Measurements from ENCODE around the gene UBTF. TPM values are rescaled to one million over a fixed set of nuclear protein-coding genes. Genes with fewer than 3 reads are reported as not detected.

The UBTF gene
- polyA plus RNA-seq, 3 donors, result 6.0 to 13.1 (median 12.5) TPM

GRCh38 chr17:44218344-44219107 is 949 bp downstream of the UBTF start:
- peak overlapping the region; percentile 4 to 68 for H3K27ac ChIP-seq (ENCODE audit: low read depth in 1 of 2, low read length in 2 of 2)
- intact Hi-C loops (cut with micrococcal nuclease), result loop anchor here (1.0 to 5.0 kb wide), 4 partner anchors 20 to 126 kb away; partner anchors contain the start of genes SLC25A39 (in 2 of the 2) and GRN (in 1 of the 2)
- H3K79me2 ChIP-seq (ENCODE audit: insufficient read depth, low read length), result peaks cover 55% of the 10 kb centered on the region
- Mint-ChIP-seq H3K4me3 (peak overlapping the region; percentile 63 to 68), H3K9me3 (peaks cover 0 to 2% (median 0%) of the 10 kb centered on the region in 7 donors), H3K27ac (peak overlapping the region in 6 of 7 donors; percentile 32 to 82 (median 68)), H3K27me3 (ENCODE audit: low read depth in 3 of 3) (peaks cover 0 to 4% (median 4%) of the 10 kb centered on the region in 3 donors), H3K36me3 (peaks cover 36 to 39% of the 10 kb centered on the region in 2 donors), H3K4me1 (peaks cover 54% of the 10 kb centered on the region)
- peak overlapping the region; percentile 71 for H3K9ac ChIP-seq (ENCODE audit: insufficient read depth, low read length, poor library complexity, severe bottlenecking)
- H3K36me3 ChIP-seq (replicated peaks in 1 of 2; ENCODE audit: control insufficient read depth in 1 of 2, insufficient read depth in 2 of 2, low read length in 2 of 2), result peaks cover 26 to 34% of the 10 kb centered on the region in 2 donors
- H3K4me1 ChIP-seq (ENCODE audit: control insufficient read depth in 1 of 2, insufficient read depth in 2 of 2, low read length in 2 of 2), result peaks cover 36 to 52% of the 10 kb centered on the region in 2 donors
- no peaks in the 10 kb centered on the region for H3K9me3 ChIP-seq (replicated peaks in 1 of 2; ENCODE audit: control insufficient read depth in 1 of 2, insufficient read depth in 1 of 2, low read length in 2 of 2)
- TF ChIP-seq CTCF (IDR thresholded peaks at IDR 0.05), result peak; percentile 78
- peaks cover 47% of the 10 kb centered on the region for H4K20me1 ChIP-seq (ENCODE audit: insufficient read depth, low read length)
- peak overlapping the region; percentile 46 for H2AFZ ChIP-seq (ENCODE audit: insufficient read depth, low read depth, low read length, poor library complexity, severe bottlenecking)
- peak overlapping the region; percentile 22 to 90 (median 60) for H3K4me3 ChIP-seq (replicated peaks in 1 of 3; ENCODE audit: low read depth in 2 of 3, low read length in 3 of 3)
- 1% methylated on average over 43 of the region's 89 CpGs for WGBS (ENCODE audit: insufficient coverage)
- H3K4me2 ChIP-seq (replicated peaks; ENCODE audit: extremely low read depth, low read length, poor library complexity, severe bottlenecking), result peak overlapping the region; percentile 100
- H3K27me3 ChIP-seq (ENCODE audit: control insufficient read depth in 2 of 2, insufficient read depth in 2 of 2, low read length in 2 of 2), result no peaks in the 10 kb centered on the region
- DNase-seq, result peak; percentile 84 to 88 (median 86)

GRCh38 chr17:44217738-44218343 is 1.6 kb downstream of the UBTF start:
- peak overlapping the region; percentile 22 to 90 (median 34) for H3K4me3 ChIP-seq (replicated peaks in 1 of 3; ENCODE audit: low read depth in 2 of 3, low read length in 3 of 3)
- WGBS (ENCODE audit: insufficient coverage), result 0% methylated on average over 4 of the region's 10 CpGs
- H3K4me2 ChIP-seq (replicated peaks; ENCODE audit: extremely low read depth, low read length, poor library complexity, severe bottlenecking), result peak overlapping the region; percentile 100
- peaks cover 0 to 4% (median 2%) of the 10 kb centered on the region in 3 donors for H3K27me3 Mint-ChIP-seq (ENCODE audit: low read depth in 3 of 3)
- peaks cover 43 to 44% of the 10 kb centered on the region in 2 donors for H3K36me3 Mint-ChIP-seq
- H3K27ac Mint-ChIP-seq, result peak overlapping the region in 6 of 7 donors; percentile 32 to 82 (median 70)
- peaks cover 53% of the 10 kb centered on the region for H3K4me1 Mint-ChIP-seq
- no peak for DNase-seq
- peak overlapping the region; percentile 40 for H3K9ac ChIP-seq (ENCODE audit: insufficient read depth, low read length, poor library complexity, severe bottlenecking)
- peaks cover 0 to 2% (median 0%) of the 10 kb centered on the region in 7 donors for H3K9me3 Mint-ChIP-seq
- TF ChIP-seq CTCF (IDR thresholded peaks at IDR 0.05), result no peak
- no peaks in the 10 kb centered on the region for H3K9me3 ChIP-seq (replicated peaks in 1 of 2; ENCODE audit: control insufficient read depth in 1 of 2, insufficient read depth in 1 of 2, low read length in 2 of 2)
- intact Hi-C loops (cut with micrococcal nuclease), result loop anchor here (2.0 to 5.0 kb wide), 3 partner anchors 59 to 127 kb away; partner anchors contain the start of genes SLC25A39 (in 2 of the 2) and GRN (in 1 of the 2)
- H3K4me3 Mint-ChIP-seq, result peak overlapping the region; percentile 63 to 68
- H3K27me3 ChIP-seq (ENCODE audit: control insufficient read depth in 2 of 2, insufficient read depth in 2 of 2, low read length in 2 of 2), result no peaks in the 10 kb centered on the region
- peaks cover 36 to 49% of the 10 kb centered on the region in 2 donors for H3K4me1 ChIP-seq (ENCODE audit: control insufficient read depth in 1 of 2, insufficient read depth in 2 of 2, low read length in 2 of 2)
- peaks cover 55% of the 10 kb centered on the region for H3K79me2 ChIP-seq (ENCODE audit: insufficient read depth, low read length)
- H2AFZ ChIP-seq (ENCODE audit: insufficient read depth, low read depth, low read length, poor library complexity, severe bottlenecking), result peak overlapping the region; percentile 46
- H3K36me3 ChIP-seq (replicated peaks in 1 of 2; ENCODE audit: control insufficient read depth in 1 of 2, insufficient read depth in 2 of 2, low read length in 2 of 2), result peaks cover 29 to 39% of the 10 kb centered on the region in 2 donors
- H4K20me1 ChIP-seq (ENCODE audit: insufficient read depth, low read length), result peaks cover 51% of the 10 kb centered on the region
- H3K27ac ChIP-seq (ENCODE audit: low read depth in 1 of 2, low read length in 2 of 2), result peak overlapping the region; percentile 4 to 68
